Omental fat pad (tissue), 4 donors: Measurements from ENCODE around the gene RASGRP2. TPM values are rescaled to one million over a fixed set of nuclear protein-coding genes. Genes with fewer than 3 reads are reported as not detected.

ENCODE experiments used
- ATAC-seq: fragments of 150-250 bp; one replicate; pipeline ENCODE4 v1.9.1; 2016; ENCODE audit warnings: mild to moderate bottlenecking, moderate library complexity; ENCODE audit not compliant: low FRiP score
- DNase-seq: peaks from one replicate; pipeline ENCODE4 v3.0.0-alpha.2; 2019; ENCODE audit warnings: low spot score
- total RNA-seq, 4 donors: library from RNA; depleted of rRNA; stranded (reverse); fragments of >200 nt; gene quantifications; one replicate each; pipeline ENCODE4 v1.1.0, GENCODE V29; 2016
- TF ChIP-seq, protein P1 (sequence below), 3 donors: fragments of 450-650 bp; IDR thresholded peaks; one replicate each; pipeline ENCODE4 v1.5.1; 2016 to 2017; ENCODE audit warnings: antibody characterized with exemption in 3 of 3, mild to moderate bottlenecking in 3 of 3, moderate library complexity in 2 of 3

RASGRP2 gene
- total RNA-seq, 4 donors from 2014 or later = 9.3 to 53.1 (median 14.0) TPM

GRCh38 chr11:64760759-64761420, 16.9 kb upstream of the RASGRP2 start:
- TF ChIP-seq, protein P1, sequence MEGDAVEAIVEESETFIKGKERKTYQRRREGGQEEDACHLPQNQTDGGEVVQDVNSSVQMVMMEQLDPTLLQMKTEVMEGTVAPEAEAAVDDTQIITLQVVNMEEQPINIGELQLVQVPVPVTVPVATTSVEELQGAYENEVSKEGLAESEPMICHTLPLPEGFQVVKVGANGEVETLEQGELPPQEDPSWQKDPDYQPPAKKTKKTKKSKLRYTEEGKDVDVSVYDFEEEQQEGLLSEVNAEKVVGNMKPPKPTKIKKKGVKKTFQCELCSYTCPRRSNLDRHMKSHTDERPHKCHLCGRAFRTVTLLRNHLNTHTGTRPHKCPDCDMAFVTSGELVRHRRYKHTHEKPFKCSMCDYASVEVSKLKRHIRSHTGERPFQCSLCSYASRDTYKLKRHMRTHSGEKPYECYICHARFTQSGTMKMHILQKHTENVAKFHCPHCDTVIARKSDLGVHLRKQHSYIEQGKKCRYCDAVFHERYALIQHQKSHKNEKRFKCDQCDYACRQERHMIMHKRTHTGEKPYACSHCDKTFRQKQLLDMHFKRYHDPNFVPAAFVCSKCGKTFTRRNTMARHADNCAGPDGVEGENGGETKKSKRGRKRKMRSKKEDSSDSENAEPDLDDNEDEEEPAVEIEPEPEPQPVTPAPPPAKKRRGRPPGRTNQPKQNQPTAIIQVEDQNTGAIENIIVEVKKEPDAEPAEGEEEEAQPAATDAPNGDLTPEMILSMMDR (IDR thresholded peaks at IDR 0.05) = no peak
- ATAC-seq = no peak
- no peak for DNase-seq

GRCh38 chr11:64759722-64760719, 16.1 kb upstream of the RASGRP2 start, which contains the start of gene PYGM:
Gene PYGM, minus strand, starts transcription at chr11:64759974. Its CDS starts 76 bp downstream, at chr11:64759898.
- peak; percentile 69 for ATAC-seq

DNA sequence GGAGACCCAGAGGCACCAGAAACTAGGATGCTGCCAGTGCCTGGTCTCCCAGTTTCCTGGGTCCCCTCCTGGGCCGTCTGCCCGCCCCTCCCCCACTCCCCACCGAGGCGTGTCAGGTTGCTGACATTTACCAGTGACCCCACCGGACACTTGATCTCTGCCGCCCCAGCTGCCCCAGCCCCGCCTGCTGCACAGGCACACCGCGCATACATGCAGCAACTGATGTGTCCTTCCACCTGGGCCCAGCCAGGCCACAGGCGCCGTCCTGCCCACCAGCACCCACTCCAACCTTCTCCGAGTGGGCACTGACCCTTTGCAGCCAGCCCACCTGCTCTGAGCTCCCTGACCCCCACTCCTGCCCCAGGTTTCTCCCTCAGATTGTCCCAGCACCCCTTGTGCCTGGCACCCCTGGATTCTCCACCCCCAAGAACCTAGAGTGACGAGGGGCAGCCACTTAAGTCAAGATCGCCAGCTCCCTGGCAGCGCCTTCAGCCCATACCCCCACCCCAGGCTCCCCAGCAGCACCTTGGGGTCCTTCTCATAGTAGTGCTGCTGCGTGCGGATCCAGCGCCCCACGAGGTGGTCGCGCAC, 15.3 kb upstream of the RASGRP2 start:
- ATAC-seq (no peak), DNase-seq (no peak)
- TF ChIP-seq, protein P1 (IDR thresholded peaks at IDR 0.05) = no peak

More at GRCh38 chr11:64759722-64760719, 16.1 kb upstream of the RASGRP2 start, which contains the start of gene PYGM:
- DNase-seq = no peak
- TF ChIP-seq, protein P1 (IDR thresholded peaks at IDR 0.05) = no peak

DNA sequence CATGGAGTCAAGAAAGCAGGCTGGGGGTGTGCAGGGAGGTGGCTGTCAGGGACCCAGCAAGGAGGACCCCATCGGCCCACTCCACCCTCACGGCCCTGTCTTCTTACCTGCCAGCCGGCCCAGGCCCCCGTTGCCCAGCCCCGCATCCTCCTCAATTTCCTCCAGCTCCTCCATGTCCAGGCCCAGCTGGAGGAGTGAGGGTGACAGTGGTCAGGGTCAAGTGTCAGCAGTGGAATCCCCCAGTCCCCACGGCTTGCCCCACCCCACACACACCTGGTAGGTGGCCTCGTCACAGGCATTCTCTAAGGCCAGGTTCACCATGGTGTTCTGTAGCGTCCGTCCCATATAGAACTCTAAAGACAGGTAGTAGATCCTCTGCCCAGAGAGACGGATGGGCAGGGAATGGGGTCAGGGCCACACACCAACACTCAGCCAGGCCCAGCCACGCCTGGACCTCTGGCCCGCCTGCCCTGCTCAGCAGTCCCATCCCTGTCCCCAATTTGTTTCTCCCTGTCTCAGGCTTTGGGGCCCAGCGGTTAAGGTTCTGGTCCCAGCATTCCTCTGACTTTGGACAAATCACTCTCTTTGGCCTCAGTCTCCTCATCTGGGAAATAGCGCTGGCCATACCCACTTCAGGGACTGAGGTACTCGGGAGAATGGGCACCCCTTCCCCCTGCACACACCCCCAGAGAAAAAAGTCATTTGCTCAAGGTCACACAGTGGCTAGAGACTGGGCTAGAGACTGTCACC, 14.6 kb upstream of the RASGRP2 start:
- DNase-seq = no peak
- no peak for ATAC-seq
- TF ChIP-seq, protein P1 (IDR thresholded peaks at IDR 0.05) = no peak

GRCh38 chr11:64757549-64758329, 13.8 kb upstream of the RASGRP2 start:
- TF ChIP-seq, protein P1 (IDR thresholded peaks at IDR 0.05) = no peak
- no peak for ATAC-seq
- no peak for DNase-seq
